Thymus (tissue), 11 donors: ENCODE data around the gene THOP1. TPM values are rescaled to one million over a fixed set of nuclear protein-coding genes. Genes with fewer than 3 reads are reported as not detected.

ENCODE experiments used
- DNase-seq, 9 donors: peaks; one replicate each; pipeline ENCODE4 v3.0.0-alpha.2; 2013; ENCODE audit warnings: low spot score in 9 of 9, low read depth in 6 of 9, missing footprints in 1 of 9
- H3K27ac ChIP-seq, 2 donors: one replicate each; pipeline ENCODE4 v1.5.1; 2013; ENCODE audit warnings: control low read depth in 1 of 2, low read depth in 1 of 2, low read length in 1 of 2, mild to moderate bottlenecking in 1 of 2, moderate library complexity in 1 of 2
- H3K27me3 ChIP-seq, 2 donors: one replicate each; pipeline ENCODE4 v1.5.1; 2013; ENCODE audit warnings: low read length in 1 of 2; ENCODE audit not compliant: control insufficient read depth in 2 of 2, insufficient read depth in 1 of 2
- H3K36me3 ChIP-seq, 2 donors: one replicate each; pipeline ENCODE4 v1.5.1; 2013; ENCODE audit warnings: low read length in 1 of 2, mild to moderate bottlenecking in 1 of 2, moderate library complexity in 1 of 2; ENCODE audit not compliant: control insufficient read depth in 2 of 2, insufficient read depth in 2 of 2
- H3K4me1 ChIP-seq, 2 donors: one replicate each; pipeline ENCODE4 v1.5.1; 2013; ENCODE audit warnings: low read length in 2 of 2; ENCODE audit not compliant: control insufficient read depth in 2 of 2, insufficient read depth in 2 of 2
- H3K4me3 ChIP-seq, 2 donors: one replicate each; pipeline ENCODE4 v1.5.1; 2013; ENCODE audit warnings: low read length in 2 of 2, control low read depth in 1 of 2, mild to moderate bottlenecking in 1 of 2
- H3K9me3 ChIP-seq, 2 donors: one replicate each; pipeline ENCODE4 v1.5.1; 2013; ENCODE audit warnings: low read length in 1 of 2, mild to moderate bottlenecking in 1 of 2; ENCODE audit not compliant: control insufficient read depth in 2 of 2, insufficient read depth in 1 of 2
- WGBS: extraction: QIAGEN DNeasy Blood & Tissue Kit; methylation state at CpG from one replicate; pipeline ENCODE4 v1.1.7; 2013; 5-methylcytosine and 5-hydroxymethylcytosine counted together
- polyA plus RNA-seq: library from polyadenylated mRNA; stranded (reverse); fragments of 200-250 nt; gene quantifications from one replicate; pipeline ENCODE4 v1.2.3, GENCODE V29; 2013
- total RNA-seq: library from RNA; stranded (reverse); fragments of 120-200 nt; gene quantifications from one replicate; pipeline ENCODE4 v1.2.4, GENCODE V29; 2013
- donor health status: healthy.

The THOP1 gene
- total and polyA plus RNA-seq, 2 donors = 62.7 to 93.9 TPM

GRCh38 chr19:2793577-2793976 is 8.3 kb downstream of the THOP1 start:
- H3K27ac ChIP-seq = no peak overlapping the region
- peaks cover 78 to 80% of the 10 kb centered on the region in 2 donors for H3K36me3 ChIP-seq
- 98% methylated on average over 12 of the region's 12 CpGs for WGBS
- H3K9me3 ChIP-seq = peaks cover 0 to 1% of the 10 kb centered on the region in 2 donors
- no peaks in the 10 kb centered on the region for H3K4me1 ChIP-seq
- H3K27me3 ChIP-seq = no peaks in the 10 kb centered on the region
- no peak overlapping the region for H3K4me3 ChIP-seq
- no peak for DNase-seq

- Histone ChIP-seq H3K4me1 (no peaks in the 10 kb centered on the region), H3K27ac (no peak overlapping the region), H3K36me3 (peaks cover 86 to 89% of the 10 kb centered on the region in 2 donors), H3K9me3 (peaks cover 0 to 1% of the 10 kb centered on the region in 2 donors), H3K27me3 (no peaks in the 10 kb centered on the region), H3K4me3 (no peak overlapping the region)
- WGBS = 94% methylated on average over 27 of the region's 27 CpGs
- no peak for DNase-seq
Measured at GRCh38 chr19:2795827-2796658, 10.7 kb downstream of the THOP1 start.

- Histone ChIP-seq H3K27ac (no peak overlapping the region), H3K4me1 (no peaks in the 10 kb centered on the region), H3K36me3 (peaks cover 87 to 89% of the 10 kb centered on the region in 2 donors), H3K4me3 (no peak overlapping the region), H3K9me3 (peaks cover 0 to 2% of the 10 kb centered on the region in 2 donors), H3K27me3 (no peaks in the 10 kb centered on the region)
- 98% methylated on average over 23 of the region's 23 CpGs for WGBS
- no peak for DNase-seq
Measured at GRCh38 chr19:2796659-2797266, 11.5 kb downstream of the THOP1 start.

GRCh38 chr19:2797280-2797679 is 12.0 kb downstream of the THOP1 start:
- Histone ChIP-seq H3K4me3 (no peak overlapping the region), H3K27me3 (no peaks in the 10 kb centered on the region), H3K4me1 (no peaks in the 10 kb centered on the region), H3K36me3 (peaks cover 86 to 91% of the 10 kb centered on the region in 2 donors), H3K27ac (no peak overlapping the region), H3K9me3 (peaks cover 0 to 2% of the 10 kb centered on the region in 2 donors)
- DNase-seq = no peak
- WGBS = 99% methylated on average over 15 of the region's 15 CpGs

- H3K9me3 ChIP-seq = peaks cover 0 to 2% of the 10 kb centered on the region in 2 donors
- WGBS = over 99% methylated on average over 16 of the region's 16 CpGs
Measured at GRCh38 chr19:2798158-2798685, 12.9 kb downstream of the THOP1 start.

GRCh38 chr19:2798733-2799132 is 13.4 kb downstream of the THOP1 start:
- Histone ChIP-seq H3K27ac (no peak overlapping the region), H3K27me3 (no peaks in the 10 kb centered on the region), H3K9me3 (peaks cover 0 to 2% of the 10 kb centered on the region in 2 donors), H3K4me1 (no peaks in the 10 kb centered on the region), H3K36me3 (peaks cover 89 to 97% of the 10 kb centered on the region in 2 donors), H3K4me3 (no peak overlapping the region)
- WGBS = 96% methylated on average over 7 of the region's 7 CpGs
- DNase-seq = no peak

More at GRCh38 chr19:2798158-2798685, 12.9 kb downstream of the THOP1 start:
- DNase-seq = no peak
- H3K27me3 ChIP-seq = no peaks in the 10 kb centered on the region
- no peak overlapping the region for H3K4me3 ChIP-seq
- H3K4me1 ChIP-seq = no peaks in the 10 kb centered on the region
- H3K36me3 ChIP-seq = peaks cover 89 to 97% of the 10 kb centered on the region in 2 donors
- no peak overlapping the region for H3K27ac ChIP-seq

GRCh38 chr19:2799273-2800020 is 14.1 kb downstream of the THOP1 start:
- no peaks in the 10 kb centered on the region for H3K4me1 ChIP-seq
- no peaks in the 10 kb centered on the region for H3K27me3 ChIP-seq
- WGBS = 98% methylated on average over 41 of the region's 41 CpGs
- no peak overlapping the region for H3K27ac ChIP-seq
- H3K4me3 ChIP-seq = no peak overlapping the region
- H3K9me3 ChIP-seq = peaks cover 0 to 2% of the 10 kb centered on the region in 2 donors
- DNase-seq = no peak
- peaks cover 88 to 98% of the 10 kb centered on the region in 2 donors for H3K36me3 ChIP-seq

GRCh38 chr19:2800506-2800905 is 15.2 kb downstream of the THOP1 start:
- H3K36me3 ChIP-seq = peaks cover 87 to 98% of the 10 kb centered on the region in 2 donors
- DNase-seq = no peak
- WGBS = 97% methylated on average over 22 of the region's 22 CpGs

More at GRCh38 chr19:2800506-2800905, 15.2 kb downstream of the THOP1 start:
- no peaks in the 10 kb centered on the region for H3K4me1 ChIP-seq
- H3K9me3 ChIP-seq = peaks cover 0 to 1% of the 10 kb centered on the region in 2 donors
- H3K27ac ChIP-seq = no peak overlapping the region
- H3K27me3 ChIP-seq = no peaks in the 10 kb centered on the region
- H3K4me3 ChIP-seq = no peak overlapping the region
